ENCODE measurements around the gene ANO6.
"Not testable (repeated sequence)": the region's sequence is repeated elsewhere in the genome, so short reads cannot be mapped to it uniquely, and the experiment has no call there.

Gene ANO6

GRCh38 chr12:45353944-45354343 is 138.0 kb downstream of the ANO6 start:
- no peak for DNase-seq

GRCh38 chr12:45354399-45354798 is 138.5 kb downstream of the ANO6 start:
- no peak for DNase-seq

GRCh38 chr12:45355730-45356129 is 139.8 kb downstream of the ANO6 start:
- no peak for DNase-seq

GRCh38 chr12:45356822-45357538 is 141.1 kb downstream of the ANO6 start:
- no peak for DNase-seq

GRCh38 chr12:45357539-45358417 is 141.9 kb downstream of the ANO6 start:
- no peak for DNase-seq

GRCh38 chr12:45362291-45362690 is 146.4 kb downstream of the ANO6 start:
- no peak for DNase-seq

GRCh38 chr12:45363903-45364302 is 148.0 kb downstream of the ANO6 start:
- DNase-seq = no peak

- DNase-seq = no peak
These were observed 153.1 kb downstream of the ANO6 start for GRCh38 chr12:45368841-45369489.

- DNase-seq = no peak
These were observed 161.9 kb downstream of the ANO6 start for GRCh38 chr12:45377815-45378214.

GRCh38 chr12:45379261-45379660 is 163.4 kb downstream of the ANO6 start:
- DNase-seq = no peak

- DNase-seq = no peak
These were observed 165.5 kb downstream of the ANO6 start for GRCh38 chr12:45381351-45381750.

- no peak for DNase-seq
These were observed 172.7 kb downstream of the ANO6 start for GRCh38 chr12:45388545-45388944.

GRCh38 chr12:45389426-45389825 is 173.5 kb downstream of the ANO6 start:
- no peak for DNase-seq

- not testable (repeated sequence) for DNase-seq
These were observed 181.6 kb downstream of the ANO6 start for GRCh38 chr12:45397499-45397898.

GRCh38 chr12:45398552-45398951 is 182.7 kb downstream of the ANO6 start:
- DNase-seq = no peak

- DNase-seq = no peak
These were observed 185.1 kb downstream of the ANO6 start for GRCh38 chr12:45400991-45401390.

GRCh38 chr12:45402288-45402687 is 186.4 kb downstream of the ANO6 start:
- DNase-seq = no peak

GRCh38 chr12:45406988-45407850 is 191.3 kb downstream of the ANO6 start:
- DNase-seq = no peak

GRCh38 chr12:45407981-45408728 is 192.3 kb downstream of the ANO6 start:
- peak; percentile 30 for DNase-seq

GRCh38 chr12:45408729-45409114 is 192.8 kb downstream of the ANO6 start:
- DNase-seq = no peak

GRCh38 chr12:45409966-45410365 is 194.1 kb downstream of the ANO6 start:
- no peak for DNase-seq

GRCh38 chr12:45411626-45412025 is 195.7 kb downstream of the ANO6 start:
- DNase-seq = no peak

Measured in RPMI8226 (cell line).